Fibroblast of the aortic adventitia (primary cell): ENCODE measurements around the gene MTNR1A. TPM values are rescaled to one million over a fixed set of nuclear protein-coding genes. Genes with fewer than 3 reads are reported as not detected.

Source experiments
- DNase-seq: peaks from one replicate; pipeline ENCODE4 v3.0.0-alpha.2; 2010; ENCODE audit warnings: low read depth
- H3K4me3 ChIP-seq: 2 replicates; pipeline ENCODE4 v1.5.1; 2011; ENCODE audit warnings: low read depth, mild to moderate bottlenecking, control low read depth, low read length, moderate library complexity
- CTCF ChIP-seq: IDR thresholded peaks from 2 replicates; pipeline ENCODE4 v1.5.1; 2011; ENCODE audit warnings: mild to moderate bottlenecking, low read length, control low read depth, inconsistent platforms; ENCODE audit not compliant: insufficient read depth
- total RNA-seq: library from RNA; depleted of rRNA; stranded (reverse); fragments of >200 nt; gene quantifications from 2 replicates; pipeline ENCODE4 v1.2.3, GENCODE V29; 2012; ENCODE audit warnings: low replicate concordance

MTNR1A gene
- total RNA-seq, 1 donor, result not detected

GRCh38 chr4:186587416-186588018, 32.1 kb upstream of the MTNR1A start:
- peak; percentile 92 for TF ChIP-seq CTCF
- DNase-seq, result peak; percentile 76
- no peak overlapping the region for H3K4me3 ChIP-seq

- no peak for TF ChIP-seq CTCF
- DNase-seq, result no peak
- no peak overlapping the region for H3K4me3 ChIP-seq
Observed at GRCh38 chr4:186586205-186586604, 30.8 kb upstream of the MTNR1A start.

GRCh38 chr4:186584912-186585311, 29.5 kb upstream of the MTNR1A start:
- no peak overlapping the region for H3K4me3 ChIP-seq
- peak; percentile 7 for DNase-seq
- no peak for TF ChIP-seq CTCF

GRCh38 chr4:186581421-186581820, 26.1 kb upstream of the MTNR1A start:
- TF ChIP-seq CTCF, result no peak
- H3K4me3 ChIP-seq, result no peak overlapping the region
- DNase-seq, result no peak

- no peak overlapping the region for H3K4me3 ChIP-seq
- TF ChIP-seq CTCF, result no peak
- DNase-seq, result no peak
Observed at GRCh38 chr4:186580669-186581068, 25.3 kb upstream of the MTNR1A start.

GRCh38 chr4:186570193-186570996, 15.0 kb upstream of the MTNR1A start:
- H3K4me3 ChIP-seq, result peak overlapping the region; percentile 49
- no peak for TF ChIP-seq CTCF
- peak; percentile 46 for DNase-seq
